Stimulated activated CD8-positive, alpha-beta memory T cell treated with anti-CD3 and anti-CD28 coated beads, Interleukin-15, amount 100 ng/mL, for 48 hours (primary cell): ENCODE measurements around the gene CDKN1B.
A peak's percentile ranks its signal among the peaks of the same experiment; 100 is the strongest.
"Not testable (repeated sequence)": the region's sequence is repeated elsewhere in the genome, so short reads cannot be mapped to it uniquely, and the experiment has no call there.

Source experiments
- DNase-seq, 2 donors: peaks; one replicate each; pipeline ENCODE4 v3.0.0-alpha.2; 2020; ENCODE audit warnings: low read depth in 2 of 2

CDKN1B gene

DNA sequence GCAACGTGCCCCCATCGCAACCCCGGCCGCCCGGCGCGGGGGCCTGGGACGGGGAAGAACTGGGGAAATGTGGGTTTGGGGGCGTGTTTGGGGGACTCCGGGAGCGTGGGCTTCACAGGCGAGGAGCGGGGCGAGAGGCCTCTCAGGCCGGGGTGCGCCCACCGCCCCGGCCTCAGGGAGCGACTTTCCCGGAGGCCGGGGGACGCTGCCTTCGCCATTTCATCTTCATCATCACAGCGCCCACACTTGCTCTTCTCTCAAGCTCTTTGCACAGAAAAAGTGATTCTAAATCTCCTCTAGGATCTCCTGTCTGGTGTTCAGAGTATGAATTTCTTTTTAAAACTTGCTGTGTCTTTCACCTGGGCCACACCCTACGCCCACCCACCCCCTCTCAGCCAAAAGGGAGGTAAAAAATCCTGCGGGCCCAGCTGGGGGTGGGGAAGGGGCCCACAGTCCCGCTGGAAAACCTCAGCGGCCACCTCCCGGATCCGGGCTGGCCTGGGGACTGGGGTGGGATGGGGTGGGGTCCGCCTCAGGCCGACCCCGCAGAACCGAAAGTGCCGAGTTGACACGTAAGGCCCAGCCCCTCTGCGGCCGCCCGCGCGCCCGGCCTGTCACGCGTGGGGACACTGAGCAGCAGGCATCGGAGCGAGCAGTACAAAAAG is 7.4 kb downstream of the CDKN1B start:
- no peak for DNase-seq

DNA sequence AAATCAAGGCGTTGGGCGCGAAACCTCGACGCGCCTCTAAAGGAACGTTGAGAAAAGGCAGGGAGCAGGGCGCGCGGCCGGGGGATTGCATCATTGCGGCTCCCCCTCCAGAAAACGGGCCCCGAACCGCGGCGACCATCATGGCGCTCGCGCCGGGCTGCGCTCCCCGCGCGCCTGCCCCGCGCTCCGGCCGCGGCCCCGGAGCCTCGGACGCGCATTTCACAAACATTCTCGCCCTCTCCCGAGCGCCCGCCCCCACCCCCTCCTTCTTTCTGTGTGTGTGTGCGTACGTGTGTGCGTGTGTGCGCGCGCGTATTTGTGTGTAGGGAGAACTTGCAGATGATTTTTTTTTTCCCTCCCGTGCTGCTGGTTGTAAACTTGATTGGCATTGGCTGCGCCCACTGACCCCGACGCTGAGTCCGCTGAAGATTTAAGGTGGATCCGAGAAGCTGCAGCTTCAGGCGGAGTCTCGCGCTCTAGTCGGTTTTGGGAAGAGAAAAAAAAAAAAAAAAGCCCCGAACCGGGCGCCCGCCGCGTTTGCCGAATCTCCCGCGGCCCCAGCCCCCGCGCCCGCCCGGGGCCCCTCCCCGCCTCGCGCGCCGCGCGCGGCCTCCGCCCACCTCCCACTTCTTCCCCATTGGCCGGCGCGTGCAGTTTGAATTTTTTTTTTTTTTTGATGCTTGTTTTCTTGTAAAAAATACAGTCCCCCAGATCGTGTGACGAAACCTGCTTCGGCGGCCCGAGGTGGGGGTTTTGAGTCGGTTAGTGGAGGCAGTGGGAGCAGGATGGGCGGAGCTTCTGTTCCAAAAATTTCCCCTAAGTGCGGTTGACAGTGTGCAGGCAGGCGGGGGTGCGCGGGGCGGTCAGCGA is 8.2 kb downstream of the CDKN1B start:
- DNase-seq = peak; percentile 91

DNA sequence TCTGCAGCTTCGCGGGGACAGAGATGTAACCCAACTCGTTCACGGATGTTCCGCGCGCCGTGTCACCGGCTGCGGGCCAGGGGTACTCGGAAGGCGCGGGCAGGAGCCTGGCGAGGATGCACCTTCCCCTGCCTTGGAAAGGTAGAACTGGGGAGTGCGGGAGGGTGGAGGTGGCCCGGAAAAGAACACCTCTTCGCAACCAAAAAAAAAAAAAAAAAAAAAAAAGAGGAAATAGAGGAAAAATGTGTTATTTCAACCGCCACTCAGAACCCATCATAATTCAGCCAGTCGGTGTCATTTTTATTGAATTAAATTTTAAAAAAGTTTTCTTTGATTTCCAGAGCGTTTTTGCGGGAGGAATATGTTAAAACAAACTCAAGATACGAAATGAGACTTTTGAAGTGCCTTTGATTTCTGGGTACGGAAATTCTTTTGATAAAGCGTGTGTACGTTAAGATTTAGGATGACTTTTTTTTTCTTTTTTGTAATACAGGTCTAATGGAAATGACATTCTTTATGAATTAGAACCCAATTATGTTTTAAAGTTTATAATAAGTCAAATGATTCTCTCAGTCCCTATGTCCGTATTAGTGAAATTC is 8.9 kb downstream of the CDKN1B start:
- no peak for DNase-seq

DNA sequence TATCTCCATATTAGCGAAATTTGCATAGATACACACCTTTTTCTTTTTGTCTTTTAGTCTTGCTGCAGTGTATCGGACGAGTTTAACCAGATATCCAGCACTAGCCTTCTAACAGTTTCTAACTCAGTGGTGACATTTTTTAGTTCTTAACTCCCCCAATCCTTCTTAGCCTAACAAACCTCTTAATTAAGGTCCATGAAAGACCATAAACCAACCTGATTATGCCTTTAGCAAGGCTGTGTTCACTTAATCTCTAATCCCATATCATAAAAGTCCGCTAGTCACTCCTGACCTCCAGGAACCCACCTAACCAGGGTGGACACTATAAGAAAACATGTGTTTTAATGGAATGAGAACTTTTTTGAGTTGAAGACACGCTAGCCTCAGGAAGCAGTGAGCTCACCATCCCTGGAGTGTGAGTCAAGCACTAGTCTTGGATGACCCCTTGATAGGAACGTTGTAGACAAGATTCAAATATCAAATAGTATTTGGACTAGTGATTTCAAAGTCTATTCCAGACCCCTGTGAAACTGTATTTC is 9.5 kb downstream of the CDKN1B start:
- DNase-seq = no peak

DNA sequence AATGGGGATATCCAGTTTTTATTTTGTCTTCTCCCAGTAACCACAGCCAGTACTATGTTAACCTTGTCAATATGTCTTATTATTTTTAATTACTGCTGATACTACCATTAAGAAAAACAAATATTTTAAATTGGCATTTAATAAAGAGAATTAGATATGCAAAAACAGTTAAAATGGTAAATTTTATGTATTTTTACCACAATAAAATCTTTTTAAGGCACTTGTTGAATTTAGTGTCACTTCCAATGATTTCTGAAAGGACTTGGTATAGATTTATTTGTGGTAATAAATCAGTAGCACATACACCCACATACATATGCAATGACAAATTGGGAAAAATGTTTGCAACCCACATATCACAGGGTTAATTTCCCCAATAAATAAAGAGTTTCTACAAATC is 14.0 kb downstream of the CDKN1B start:
- DNase-seq = no peak

DNA sequence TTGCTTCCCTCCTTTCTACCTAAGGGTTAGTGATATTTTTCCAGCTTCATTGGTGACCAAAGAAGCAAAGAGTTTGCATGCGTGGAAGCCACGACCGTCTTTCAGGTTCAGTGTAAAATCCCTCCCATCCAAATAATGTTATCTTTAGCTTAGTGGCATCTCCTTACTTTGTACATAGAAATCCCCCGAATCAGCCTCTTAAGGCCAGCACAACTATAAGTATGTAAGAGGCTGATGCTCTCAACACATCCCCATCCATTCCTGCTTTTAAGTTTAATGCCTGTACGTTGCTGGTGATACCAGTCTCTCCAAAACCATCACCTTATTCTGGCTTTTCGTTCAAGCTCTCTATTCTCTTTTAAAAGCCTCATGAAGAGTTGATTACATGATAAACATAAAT is 14.6 kb downstream of the CDKN1B start:
- no peak for DNase-seq

DNA sequence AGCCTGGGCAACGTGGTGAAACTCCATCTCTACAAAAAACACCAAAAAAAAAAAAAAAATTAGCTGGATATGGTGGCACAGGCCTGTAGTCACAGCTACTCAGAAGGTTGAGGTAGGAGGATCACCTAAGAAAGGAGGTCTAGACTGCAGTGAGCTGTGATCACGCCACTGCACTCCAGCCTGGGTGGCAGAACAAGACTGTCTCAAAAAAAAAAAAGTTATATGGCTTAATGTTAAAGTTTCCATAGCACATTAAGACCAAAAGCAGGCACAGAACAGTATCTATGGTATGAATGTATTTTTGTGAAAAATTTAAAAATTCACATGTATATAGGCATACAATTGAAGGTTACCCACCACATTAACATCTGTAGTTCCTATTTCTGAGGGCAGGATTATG is 15.9 kb downstream of the CDKN1B start:
- DNase-seq = no peak

DNA sequence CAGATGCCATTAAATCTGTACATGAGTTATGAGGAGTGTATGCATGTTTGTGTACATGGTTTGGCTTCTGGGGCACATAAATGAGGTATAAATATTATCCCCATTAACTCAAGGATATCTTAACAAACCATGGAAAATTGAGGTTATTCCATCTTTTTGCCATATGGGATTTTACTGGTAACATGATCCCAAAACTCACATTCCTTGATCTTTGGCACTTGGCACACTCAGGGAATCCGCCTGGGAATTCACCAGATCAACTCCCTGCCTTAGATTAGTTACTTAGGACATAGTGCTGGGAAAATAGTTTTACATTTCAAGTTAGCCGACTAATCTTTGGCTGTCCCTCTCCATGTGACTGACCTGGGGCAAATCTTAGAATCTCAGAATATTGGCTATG is 16.9 kb downstream of the CDKN1B start:
- no peak for DNase-seq

DNA sequence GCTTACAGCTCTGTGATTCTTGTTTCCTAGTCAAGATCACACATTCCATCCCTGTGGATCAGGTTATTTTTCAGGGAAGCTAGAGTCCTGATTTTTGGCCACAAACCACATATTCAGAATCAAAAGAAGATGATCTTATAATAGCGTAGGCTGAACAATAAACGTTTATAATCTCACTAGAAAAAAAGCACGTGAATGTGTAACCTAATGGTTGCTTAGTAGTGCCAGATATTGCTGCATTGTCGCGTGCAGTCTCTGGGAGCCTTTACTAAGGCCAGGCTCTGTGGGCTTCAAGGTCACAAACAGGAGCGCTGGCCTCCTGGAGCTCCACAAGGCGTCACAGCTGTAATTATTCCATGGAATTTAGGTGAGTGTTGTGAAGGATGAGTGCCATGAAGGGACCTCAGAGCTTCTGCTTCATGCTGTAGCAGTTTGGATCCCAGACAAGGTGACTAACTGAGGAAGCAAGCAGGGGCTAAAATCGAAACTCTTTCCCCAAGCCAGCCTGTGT is 17.4 kb downstream of the CDKN1B start:
- no peak for DNase-seq

DNA sequence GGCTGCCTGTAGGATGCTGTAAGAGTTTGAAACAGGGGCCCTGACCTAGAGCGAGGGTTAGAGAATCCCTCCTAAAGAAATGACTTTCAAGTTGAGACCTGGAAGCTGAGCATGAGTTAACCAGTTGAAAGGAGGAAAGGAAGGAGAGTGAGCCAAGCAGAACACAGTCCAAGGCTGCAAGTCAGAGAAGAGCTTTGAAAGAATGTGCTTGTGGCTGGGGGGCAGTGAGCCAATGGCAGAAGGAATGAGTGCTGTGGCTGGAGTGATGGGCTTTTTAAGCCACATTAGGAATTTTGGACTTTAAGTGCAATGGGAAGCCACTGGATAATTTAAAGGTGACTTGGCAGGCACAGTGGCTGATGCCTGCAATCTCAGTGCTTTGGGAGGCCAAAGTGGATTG is 18.1 kb downstream of the CDKN1B start:
- no peak for DNase-seq

DNA sequence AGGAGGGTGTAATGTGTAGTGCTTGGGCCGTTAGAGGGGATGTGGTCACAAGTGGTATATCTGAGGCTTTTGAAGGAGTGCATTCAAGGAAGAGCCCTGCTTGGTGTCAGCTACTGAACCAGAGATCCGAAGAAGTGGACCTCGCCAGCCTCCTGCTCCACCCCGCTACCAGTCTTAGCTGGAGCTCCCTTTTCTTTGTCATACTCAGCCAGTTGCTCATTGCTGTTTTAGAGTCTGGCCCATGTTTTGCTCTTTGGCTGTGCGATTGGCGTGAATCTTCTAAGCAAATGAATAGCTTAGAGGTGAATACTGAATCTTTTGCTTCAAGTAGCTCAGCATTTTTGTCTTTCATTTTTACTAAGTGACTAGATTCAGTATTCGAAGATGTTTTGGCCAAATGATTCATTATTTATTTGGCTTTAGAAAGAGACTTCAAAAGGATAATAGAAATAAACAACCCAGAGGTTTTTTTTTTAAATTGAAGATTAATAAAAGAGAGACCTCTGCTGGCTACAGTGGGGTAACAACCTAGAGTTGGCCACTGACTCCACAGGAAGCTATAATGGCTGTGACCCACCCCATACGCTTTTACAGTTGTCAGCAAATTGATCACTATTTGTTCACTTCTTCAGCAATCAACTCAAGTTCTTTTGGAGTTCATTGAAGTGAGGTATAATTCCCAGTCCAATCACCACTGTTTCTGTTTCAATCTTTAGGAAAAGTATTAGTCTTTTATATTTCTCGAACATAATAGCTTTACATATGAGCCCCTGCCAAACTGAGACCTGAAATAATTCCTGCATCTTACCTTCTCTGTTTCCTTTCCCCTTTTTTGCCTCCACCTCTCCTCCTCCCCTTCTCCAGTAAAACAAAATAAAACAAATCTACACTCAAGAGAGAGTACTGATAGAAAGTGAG is 19.9 kb downstream of the CDKN1B start:
- DNase-seq = peak in 1 of 2 donors; percentile 28

DNA sequence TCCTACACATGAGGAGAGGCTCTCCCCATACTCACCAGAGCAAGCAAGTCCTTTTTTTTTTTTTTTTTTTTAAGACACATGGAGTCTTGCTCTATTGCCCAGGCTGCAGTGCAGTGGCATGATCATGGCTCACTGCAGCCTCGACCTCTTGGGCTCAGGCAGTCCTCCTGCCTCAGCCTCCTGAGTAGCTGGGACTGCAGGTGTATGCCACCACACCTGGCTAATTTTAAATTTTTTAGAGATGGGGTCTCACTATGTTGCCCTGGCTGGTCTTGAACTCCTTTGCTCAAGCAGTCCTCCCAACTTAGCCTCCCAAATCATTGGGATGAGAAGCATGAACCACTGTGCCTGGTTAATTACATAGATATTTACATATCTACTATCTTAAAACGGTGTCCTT is 21.0 kb downstream of the CDKN1B start:
- not testable (repeated sequence) for DNase-seq

DNA sequence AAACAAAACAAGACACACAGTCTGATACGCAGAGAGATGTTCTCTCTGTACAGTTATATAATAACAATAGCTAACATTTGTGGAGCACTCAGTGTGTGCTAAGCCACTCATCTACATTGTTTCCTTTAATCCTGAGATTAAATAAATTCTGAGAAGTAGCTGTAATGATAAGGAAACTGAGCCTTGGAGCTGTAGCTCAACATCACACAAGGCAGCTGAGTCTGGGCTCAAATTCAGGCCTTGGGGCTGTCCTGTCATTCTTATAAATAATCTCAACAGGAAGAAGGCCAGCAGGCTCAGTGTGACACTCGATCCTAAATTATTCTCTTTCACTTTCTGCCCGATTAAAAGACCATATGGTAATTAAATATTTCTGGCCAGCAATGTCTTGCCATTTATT is 24.5 kb downstream of the CDKN1B start:
- DNase-seq = no peak

DNA sequence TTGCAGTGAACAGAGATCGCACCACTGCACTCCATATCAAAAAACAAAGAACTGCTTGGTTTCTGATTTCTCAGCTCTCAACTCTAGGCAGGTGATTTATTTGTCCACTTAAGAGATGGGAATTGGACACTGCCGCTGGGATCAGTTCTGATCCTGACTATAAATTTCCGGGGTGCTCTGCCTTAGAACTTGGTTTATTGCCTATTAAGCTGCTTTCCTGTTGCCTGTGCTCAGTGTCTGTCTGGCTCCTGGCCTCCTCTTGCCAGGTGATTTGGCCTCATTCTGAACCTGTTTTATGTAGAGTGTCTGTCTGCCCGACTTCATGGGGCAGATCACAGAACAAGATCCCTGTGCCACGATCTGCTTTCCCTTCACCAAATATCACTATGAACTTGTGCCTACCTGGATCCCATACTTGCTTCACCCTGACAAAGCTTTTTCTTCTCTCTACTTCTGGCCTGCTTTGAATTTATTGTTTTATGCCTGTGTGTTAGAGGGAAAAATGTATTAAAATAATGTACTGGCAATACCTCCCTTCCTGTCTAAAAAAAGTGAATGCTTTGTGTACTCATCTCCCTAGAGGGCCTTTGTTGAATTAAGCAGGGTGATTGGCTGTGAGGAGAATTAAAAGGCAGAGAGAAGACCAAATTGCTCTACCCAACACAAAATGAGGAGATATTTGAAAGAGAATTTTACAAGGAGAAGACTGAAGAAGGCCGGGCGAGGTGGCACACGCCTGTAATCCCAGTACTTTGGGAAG is 27.6 kb downstream of the CDKN1B start:
- DNase-seq = no peak

DNA sequence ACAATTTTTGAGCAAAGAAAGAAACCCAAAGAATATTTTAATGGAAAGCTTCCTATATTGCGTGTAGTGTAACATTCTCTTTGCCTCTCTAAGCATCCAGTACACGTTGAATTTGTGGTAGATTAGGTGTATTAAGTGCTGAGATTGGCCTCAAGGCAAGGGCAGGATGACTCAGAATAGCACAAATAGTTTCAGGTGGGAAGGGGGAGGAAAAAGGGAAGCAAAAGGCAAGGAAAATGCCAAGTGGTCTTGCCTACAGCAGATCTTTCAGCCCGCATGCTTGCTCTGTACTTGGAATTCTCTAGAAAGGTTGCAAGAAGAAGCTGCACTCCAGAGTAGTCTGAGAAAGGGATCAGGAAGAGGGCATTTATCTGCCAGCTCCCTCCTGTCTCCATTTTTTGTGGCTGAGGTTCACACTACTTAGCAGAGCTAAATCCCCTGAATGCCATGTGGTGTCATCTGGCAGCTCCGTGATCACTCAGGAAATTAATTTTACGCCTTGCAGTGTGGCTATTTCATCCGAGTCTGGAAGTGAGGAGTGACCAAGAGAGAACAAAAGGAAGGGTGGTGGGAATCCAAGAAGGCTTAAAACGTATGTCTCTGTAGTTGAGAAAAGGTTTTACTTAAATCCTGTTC is 28.5 kb downstream of the CDKN1B start:
- no peak for DNase-seq

DNA sequence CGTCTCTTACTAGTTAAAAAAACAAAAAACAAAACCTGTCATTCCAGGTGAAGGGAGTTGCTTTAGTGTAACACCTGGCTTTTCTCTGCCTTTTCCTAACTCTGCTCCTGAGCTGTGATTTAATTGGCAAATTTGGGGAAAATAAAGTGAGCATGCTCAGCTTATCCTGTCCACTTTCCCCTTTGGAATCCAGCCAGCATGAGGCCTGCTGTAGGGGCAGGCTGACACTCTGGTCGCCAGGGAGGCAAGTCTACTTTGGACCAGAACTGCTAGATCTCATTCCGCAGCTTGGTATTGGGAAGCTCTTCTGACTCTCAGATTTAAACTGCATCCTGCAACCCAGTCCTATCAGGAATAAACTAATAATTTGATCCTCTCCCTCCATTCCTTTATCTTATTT is 30.1 kb downstream of the CDKN1B start:
- DNase-seq = no peak

DNA sequence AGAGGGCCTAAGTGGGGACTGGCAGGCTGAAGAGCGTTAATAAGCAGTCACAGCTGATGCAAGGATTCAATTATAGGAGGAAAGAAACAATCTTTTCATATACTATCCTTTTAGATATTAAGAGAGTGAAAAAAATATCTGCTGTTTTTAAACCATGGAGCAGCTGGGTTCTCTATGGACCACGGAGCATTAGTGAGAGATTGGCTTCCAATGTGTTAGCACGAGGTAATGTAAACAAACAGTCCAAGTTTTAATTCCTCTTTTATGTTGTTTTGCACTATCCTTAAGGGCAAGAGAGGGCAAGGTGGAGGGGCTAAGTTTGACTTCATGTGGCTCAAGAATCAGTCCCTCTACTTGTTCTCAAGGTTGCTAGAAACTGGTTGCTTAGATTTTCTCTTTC is 30.9 kb downstream of the CDKN1B start:
- no peak for DNase-seq

DNA sequence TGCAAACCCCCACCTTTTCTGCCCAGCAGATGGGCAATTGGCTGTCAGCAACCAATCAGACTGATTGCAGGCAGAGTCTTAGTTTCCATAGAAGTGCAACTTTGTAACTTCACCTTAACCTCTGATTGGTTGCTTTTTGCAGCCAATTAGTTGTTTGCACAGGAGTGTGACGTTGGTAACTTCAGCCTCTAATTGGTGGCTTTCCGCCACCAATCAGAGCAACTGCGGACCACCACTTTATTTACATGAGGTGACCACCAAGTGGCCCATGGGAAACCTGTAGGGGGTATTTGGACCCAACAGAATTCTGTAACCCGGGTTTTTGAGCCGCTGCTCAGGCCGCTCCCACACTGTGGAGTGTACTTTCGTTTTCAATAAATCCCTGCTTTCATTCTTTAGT is 32.3 kb downstream of the CDKN1B start:
- DNase-seq = no peak

DNA sequence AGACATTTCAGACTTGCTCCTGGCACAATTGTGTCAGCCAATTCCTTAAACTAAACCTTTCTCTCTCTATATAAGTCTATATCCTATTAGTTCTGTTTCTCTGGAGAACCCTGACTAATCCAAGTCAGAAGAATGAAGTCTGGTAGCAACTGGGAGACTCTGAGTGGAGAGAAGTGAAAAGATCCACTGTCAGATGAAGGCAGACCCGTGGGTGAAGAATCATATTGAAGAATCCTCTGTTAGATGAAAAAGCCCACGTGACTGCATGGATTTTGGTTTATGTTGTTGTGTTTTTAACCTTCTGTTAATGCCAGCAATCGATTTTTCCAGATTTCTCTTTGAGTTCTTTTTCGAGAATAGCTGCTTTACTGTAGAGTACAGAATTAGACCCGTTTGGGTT is 38.8 kb downstream of the CDKN1B start:
- DNase-seq = no peak

DNA sequence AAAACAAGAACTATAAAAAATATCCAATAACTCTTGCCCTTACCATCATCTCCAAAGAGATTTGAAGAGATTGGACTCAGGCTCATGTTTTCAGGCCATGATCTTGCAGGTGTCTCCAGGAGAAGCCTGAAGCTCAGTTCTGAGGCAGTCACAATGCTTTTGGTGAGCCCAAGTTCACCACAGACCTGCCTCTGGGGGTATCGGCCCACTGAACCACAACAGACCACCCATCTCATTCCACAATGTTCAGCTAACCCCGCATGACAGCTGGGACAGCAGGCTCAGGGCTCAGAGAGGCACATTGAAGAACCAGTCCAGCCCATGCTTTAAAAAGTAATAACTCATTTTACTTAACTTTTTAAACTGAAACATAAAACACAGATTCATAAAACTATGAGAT is 40.0 kb downstream of the CDKN1B start:
- DNase-seq = no peak
